GM12872 (cell line): ENCODE data around the gene BCLAF1.
A peak's percentile ranks its signal among the peaks of the same experiment; 100 is the strongest.

ENCODE experiments used
- TF ChIP-seq, protein P1 (sequence below): IDR thresholded peaks from 3 replicates; pipeline ENCODE4 v1.5.1; 2011; ENCODE audit warnings: low read depth, mild to moderate bottlenecking, low read length, moderate library complexity; ENCODE audit not compliant: insufficient read depth

The BCLAF1 gene

DNA sequence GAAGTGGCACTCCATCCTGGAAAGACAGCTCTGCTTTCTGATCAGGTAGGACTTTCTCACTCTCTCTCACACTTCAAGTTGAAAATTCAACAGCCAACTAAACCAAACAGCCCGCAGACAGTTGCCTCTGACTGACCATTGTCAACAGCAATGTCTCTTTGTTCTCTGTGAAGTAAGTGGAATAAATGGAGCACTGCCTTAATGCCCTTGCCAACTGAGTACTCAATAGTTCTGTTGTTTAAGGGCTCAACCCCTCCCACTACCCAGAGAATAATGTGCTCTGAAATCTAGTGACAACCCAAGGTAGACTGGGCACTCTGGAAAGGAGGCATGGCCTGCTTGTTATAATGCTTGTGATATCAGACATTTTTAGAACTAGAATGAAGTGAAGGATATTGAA is 16.8 kb upstream of the BCLAF1 start:
- TF ChIP-seq, protein P1, sequence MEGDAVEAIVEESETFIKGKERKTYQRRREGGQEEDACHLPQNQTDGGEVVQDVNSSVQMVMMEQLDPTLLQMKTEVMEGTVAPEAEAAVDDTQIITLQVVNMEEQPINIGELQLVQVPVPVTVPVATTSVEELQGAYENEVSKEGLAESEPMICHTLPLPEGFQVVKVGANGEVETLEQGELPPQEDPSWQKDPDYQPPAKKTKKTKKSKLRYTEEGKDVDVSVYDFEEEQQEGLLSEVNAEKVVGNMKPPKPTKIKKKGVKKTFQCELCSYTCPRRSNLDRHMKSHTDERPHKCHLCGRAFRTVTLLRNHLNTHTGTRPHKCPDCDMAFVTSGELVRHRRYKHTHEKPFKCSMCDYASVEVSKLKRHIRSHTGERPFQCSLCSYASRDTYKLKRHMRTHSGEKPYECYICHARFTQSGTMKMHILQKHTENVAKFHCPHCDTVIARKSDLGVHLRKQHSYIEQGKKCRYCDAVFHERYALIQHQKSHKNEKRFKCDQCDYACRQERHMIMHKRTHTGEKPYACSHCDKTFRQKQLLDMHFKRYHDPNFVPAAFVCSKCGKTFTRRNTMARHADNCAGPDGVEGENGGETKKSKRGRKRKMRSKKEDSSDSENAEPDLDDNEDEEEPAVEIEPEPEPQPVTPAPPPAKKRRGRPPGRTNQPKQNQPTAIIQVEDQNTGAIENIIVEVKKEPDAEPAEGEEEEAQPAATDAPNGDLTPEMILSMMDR, result no peak

DNA sequence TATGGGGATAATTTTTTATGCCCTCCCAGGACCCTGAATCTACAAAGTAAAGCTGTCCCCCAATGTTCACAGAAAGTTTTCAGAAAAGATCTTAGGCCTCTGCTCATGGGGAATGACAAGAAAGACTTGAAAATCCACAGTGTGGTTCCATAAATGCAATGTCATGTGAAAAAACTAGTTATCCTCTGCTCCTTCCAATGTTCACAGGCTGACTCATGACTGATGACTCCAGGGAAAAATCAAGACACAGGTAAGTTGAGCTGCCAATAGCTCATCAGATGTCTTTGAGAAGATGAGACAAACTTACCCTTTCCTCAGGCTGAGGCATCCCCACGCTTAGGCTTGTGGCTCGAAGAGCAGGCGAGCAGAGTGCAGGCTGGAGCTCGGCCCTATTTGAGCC is 14.8 kb upstream of the BCLAF1 start:
- TF ChIP-seq, protein P1, result no peak

DNA sequence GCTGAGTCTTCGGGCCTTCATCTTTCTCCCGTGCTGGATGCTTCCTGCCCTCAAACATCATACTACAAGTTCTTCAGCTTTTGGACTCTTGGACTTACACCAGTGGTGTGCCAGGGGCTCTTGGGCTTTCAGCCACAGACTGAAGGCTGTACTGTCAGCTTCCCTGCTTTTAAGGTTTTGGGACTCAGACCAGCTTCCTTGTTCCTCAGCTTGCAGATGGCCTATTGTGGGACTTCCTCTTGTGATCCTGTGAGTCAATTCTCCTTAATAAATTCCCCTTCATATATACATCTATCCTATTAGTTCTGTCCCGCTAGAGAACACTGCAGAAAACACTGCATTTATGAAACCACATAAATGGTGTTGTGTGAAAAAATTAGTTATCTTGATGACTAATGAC is 13.9 kb upstream of the BCLAF1 start:
- TF ChIP-seq, protein P1, result no peak

DNA sequence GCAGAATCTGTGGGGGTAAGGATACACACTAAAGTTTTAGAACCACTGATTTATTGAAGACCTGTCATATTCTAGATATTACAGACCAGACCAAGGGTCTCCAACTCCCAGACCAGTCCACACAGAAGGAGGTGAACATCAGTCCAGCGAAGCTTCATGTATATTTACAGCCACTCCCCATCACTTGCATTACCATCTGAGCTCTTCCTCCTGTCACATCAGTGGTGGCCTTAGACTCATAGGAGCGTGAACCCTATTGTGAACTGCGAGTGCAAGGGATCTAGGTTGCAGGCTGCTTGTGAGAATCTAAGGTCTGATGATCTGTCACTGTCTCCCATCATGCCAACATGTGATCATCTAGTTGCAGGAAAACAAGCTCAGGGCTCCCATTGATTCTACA is 5.0 kb upstream of the BCLAF1 start:
- TF ChIP-seq, protein P1, result no peak

DNA sequence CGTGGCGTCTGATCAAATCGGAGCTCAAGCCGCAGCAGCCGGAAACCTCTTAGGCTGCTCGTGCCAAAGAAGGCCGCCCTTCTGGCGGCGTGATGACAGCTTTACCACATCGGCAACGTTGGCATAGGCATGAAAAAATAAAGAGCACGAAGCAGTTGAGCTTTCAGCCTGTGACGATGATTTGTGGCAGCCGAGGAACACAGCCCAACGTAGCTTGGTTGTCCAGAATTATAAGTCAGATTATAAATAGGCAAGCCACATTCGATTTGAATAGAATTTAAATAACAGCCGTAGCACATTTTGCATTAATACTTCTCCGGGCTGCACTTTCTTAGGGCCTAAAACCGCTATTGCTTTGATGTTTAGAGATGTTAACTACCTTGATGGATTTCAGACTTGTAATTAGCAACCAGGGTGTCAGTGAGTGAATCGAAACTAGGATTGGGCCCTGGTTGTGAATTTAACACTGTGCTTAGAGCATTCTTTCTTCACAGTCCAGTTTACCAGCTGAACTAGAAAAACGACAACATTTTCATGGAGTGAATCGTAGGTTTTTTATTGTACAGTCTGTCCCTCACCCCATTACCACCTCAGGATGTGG is 864 bp upstream of the BCLAF1 start:
- TF ChIP-seq, protein P1, result no peak

DNA sequence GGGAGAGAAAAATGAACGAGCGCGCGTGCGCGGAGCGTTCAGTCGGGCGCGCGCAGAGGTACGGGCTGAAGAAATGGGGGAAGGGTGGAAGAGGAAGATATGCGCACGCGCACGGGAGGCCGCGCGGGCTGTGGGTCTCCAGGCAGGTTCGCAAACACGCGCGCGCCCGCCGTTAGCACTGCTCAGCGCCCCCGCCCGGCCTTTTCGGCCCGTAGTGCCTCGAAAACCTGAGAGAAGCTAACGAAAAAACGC is 393 bp downstream of the BCLAF1 start:
- TF ChIP-seq, protein P1, result no peak

DNA sequence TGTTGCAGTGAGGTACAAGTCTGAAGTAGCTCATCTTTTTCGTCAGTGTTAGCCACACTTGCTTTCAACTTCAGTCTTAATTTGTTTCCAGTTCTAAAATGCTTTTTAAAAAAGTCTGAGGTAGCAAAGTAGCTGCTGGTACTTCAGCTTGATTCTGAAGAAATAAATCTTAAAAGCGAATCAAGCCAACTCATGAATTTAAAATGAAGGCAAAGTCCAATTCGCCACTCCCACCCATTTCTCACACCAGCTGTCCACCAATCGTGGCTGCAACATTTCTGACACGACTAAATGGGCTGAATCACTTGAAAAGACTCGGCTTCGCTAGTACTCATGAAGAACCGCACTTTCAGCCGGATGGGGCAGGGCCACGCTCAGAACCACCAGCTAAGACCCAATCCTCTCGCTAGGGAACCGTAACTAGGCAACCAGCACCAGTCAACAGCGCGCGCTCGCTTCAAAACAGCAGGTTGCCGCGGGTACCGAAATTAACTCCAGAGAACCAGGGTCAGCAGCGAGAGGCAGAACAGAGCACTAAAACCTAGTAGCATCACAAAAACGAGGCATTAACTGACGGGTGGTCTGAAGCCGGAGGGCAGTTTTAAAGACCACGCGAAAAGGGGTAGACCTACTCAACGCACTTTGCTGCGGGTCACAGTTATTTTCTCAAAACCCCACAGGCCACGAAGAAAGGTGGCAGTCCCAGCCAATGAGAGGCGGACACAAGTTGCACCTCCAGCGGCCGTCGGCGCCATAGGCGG is 900 bp downstream of the BCLAF1 start:
- TF ChIP-seq, protein P1, result peak; percentile 35; the same call in 1 of the 3 replicates

DNA sequence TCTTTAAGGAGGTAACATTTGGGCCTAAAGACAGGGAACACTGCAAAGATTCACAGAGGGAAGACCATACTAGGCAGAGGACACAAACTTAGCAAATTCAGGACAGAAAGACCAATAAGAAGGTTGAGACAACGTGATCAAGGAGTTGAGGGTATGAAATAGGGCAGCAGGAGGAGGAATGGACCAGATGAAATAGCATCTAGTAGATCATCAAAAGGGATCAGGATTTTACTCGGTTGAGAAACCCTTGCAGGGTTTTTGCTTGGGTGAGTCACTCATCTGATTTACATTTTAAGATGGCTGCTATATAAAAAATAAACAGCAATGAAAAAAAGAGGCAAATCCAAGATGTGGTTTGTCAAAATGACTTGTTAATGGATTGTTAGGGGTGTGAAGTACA is 4.7 kb downstream of the BCLAF1 start:
- TF ChIP-seq, protein P1, result no peak
